HL-60 (cell line): ENCODE data around the gene KCNQ1OT1.

Experiments used
- CTCF ChIP-seq: IDR thresholded peaks from one replicate; pipeline ENCODE4 v1.5.1; 2011; ENCODE audit warnings: low read length, control low read depth, inconsistent platforms; ENCODE audit not compliant: insufficient read depth
- GABPA ChIP-seq: IDR thresholded peaks from 2 replicates; pipeline ENCODE4 v1.6.1; 2012; ENCODE audit warnings: low read depth
- POLR2AphosphoS5 ChIP-seq: IDR thresholded peaks from 2 replicates; pipeline ENCODE4 v1.6.1; 2012; ENCODE audit warnings: low read depth
- SPI1 ChIP-seq: IDR thresholded peaks from 2 replicates; pipeline ENCODE4 v1.6.1; 2012; ENCODE audit warnings: low read depth, mild to moderate bottlenecking, borderline replicate concordance
- TF ChIP-seq, protein P1 (sequence below): IDR thresholded peaks from 2 replicates; pipeline ENCODE4 v1.6.1; 2012; ENCODE audit warnings: low read depth; ENCODE audit not compliant: insufficient replicate concordance

- no peak for TF ChIP-seq CTCF
- TF ChIP-seq POLR2AphosphoS5: no peak
- TF ChIP-seq, protein P1, sequence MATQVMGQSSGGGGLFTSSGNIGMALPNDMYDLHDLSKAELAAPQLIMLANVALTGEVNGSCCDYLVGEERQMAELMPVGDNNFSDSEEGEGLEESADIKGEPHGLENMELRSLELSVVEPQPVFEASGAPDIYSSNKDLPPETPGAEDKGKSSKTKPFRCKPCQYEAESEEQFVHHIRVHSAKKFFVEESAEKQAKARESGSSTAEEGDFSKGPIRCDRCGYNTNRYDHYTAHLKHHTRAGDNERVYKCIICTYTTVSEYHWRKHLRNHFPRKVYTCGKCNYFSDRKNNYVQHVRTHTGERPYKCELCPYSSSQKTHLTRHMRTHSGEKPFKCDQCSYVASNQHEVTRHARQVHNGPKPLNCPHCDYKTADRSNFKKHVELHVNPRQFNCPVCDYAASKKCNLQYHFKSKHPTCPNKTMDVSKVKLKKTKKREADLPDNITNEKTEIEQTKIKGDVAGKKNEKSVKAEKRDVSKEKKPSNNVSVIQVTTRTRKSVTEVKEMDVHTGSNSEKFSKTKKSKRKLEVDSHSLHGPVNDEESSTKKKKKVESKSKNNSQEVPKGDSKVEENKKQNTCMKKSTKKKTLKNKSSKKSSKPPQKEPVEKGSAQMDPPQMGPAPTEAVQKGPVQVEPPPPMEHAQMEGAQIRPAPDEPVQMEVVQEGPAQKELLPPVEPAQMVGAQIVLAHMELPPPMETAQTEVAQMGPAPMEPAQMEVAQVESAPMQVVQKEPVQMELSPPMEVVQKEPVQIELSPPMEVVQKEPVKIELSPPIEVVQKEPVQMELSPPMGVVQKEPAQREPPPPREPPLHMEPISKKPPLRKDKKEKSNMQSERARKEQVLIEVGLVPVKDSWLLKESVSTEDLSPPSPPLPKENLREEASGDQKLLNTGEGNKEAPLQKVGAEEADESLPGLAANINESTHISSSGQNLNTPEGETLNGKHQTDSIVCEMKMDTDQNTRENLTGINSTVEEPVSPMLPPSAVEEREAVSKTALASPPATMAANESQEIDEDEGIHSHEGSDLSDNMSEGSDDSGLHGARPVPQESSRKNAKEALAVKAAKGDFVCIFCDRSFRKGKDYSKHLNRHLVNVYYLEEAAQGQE: no peak
- TF ChIP-seq GABPA: no peak
- TF ChIP-seq SPI1: no peak
Measured at GRCh38 chr11:2581151-2581930, 118.5 kb downstream of the KCNQ1OT1 start.
